Sigmoid colon (tissue), 4 donors: ENCODE results near the gene MMD.

Experiments used
- EP300 ChIP-seq, 4 donors: sonication (generic); formaldehyde crosslinking; IDR thresholded peaks; one replicate each; pipeline ENCODE4 v1.6.1; 2017; ENCODE audit warnings: antibody characterized with exemption in 4 of 4
- POLR2A ChIP-seq, 2 donors: fragments of 450-650 bp; IDR thresholded peaks; one replicate each; pipeline ENCODE4 v1.6.1; 2016; ENCODE audit warnings: antibody characterized with exemption in 2 of 2, mild to moderate bottlenecking in 2 of 2, moderate library complexity in 2 of 2
- TF ChIP-seq, protein P1 (sequence below), 4 experiments: fragments of 450-650 bp in 3 of 4; fragments of 200-600 bp in 1 of 4; IDR thresholded peaks; one replicate each; pipeline ENCODE4 v1.5.1; 2016 to 2019; ENCODE audit warnings: antibody characterized with exemption in 4 of 4, mild to moderate bottlenecking in 3 of 4, moderate library complexity in 2 of 4

DNA sequence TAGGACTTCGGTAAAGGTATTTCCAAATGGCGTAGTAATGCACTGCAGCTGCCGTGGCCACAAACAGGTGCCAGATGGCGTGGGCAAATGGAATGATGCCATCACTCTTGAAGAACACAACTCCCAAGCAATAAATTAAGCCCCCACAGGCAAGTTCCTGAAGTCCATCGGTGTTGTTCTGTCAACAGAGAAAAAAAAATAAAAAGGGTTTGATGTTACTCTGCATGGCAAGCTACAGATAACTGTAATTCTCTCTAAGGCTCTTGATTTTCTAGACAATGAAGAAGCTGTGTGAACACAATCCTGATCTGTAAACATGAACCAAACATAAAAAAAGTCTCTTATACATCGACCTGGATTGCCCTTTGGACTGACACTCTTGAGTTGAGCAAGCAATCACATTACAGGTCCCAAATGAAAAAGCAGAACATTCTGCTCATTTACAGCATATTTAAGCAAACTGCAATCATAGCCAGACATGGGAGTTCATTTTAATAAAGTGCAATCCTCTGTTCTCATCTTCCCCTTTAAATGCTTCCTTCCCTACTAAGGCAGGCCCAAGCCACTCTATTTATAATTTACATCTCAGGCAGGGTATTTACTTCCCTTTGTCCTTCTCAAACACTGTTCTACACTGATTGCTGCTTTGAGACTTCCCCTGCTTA, 27.1 kb downstream of the MMD start:
- TF ChIP-seq POLR2A (IDR thresholded peaks at IDR 0.05) = no peak
- TF ChIP-seq, protein P1, sequence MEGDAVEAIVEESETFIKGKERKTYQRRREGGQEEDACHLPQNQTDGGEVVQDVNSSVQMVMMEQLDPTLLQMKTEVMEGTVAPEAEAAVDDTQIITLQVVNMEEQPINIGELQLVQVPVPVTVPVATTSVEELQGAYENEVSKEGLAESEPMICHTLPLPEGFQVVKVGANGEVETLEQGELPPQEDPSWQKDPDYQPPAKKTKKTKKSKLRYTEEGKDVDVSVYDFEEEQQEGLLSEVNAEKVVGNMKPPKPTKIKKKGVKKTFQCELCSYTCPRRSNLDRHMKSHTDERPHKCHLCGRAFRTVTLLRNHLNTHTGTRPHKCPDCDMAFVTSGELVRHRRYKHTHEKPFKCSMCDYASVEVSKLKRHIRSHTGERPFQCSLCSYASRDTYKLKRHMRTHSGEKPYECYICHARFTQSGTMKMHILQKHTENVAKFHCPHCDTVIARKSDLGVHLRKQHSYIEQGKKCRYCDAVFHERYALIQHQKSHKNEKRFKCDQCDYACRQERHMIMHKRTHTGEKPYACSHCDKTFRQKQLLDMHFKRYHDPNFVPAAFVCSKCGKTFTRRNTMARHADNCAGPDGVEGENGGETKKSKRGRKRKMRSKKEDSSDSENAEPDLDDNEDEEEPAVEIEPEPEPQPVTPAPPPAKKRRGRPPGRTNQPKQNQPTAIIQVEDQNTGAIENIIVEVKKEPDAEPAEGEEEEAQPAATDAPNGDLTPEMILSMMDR (IDR thresholded peaks at IDR 0.05) = no peak
- TF ChIP-seq EP300 (IDR thresholded peaks at IDR 0.05) = no peak
